H9 (cell line): ENCODE results near the gene GCA. TPM values are rescaled to one million over a fixed set of nuclear protein-coding genes. Genes with fewer than 3 reads are reported as not detected.

Source experiments
- DNase-seq: peaks from one replicate; pipeline ENCODE4 v3.0.0-alpha.2; 2017
- H2AFZ ChIP-seq: one replicate; pipeline ENCODE4 v1.6.1; 2013; ENCODE audit warnings: mild to moderate bottlenecking, low read length, control low read depth, moderate library complexity
- H2AK5ac ChIP-seq: 2 replicates; pipeline ENCODE4 v1.6.1; 2013; ENCODE audit warnings: low read length, control low read depth, mixed read lengths; ENCODE audit not compliant: insufficient read length
- H2BK120ac ChIP-seq: one replicate; pipeline ENCODE4 v1.6.1; 2013; ENCODE audit warnings: low read depth, mild to moderate bottlenecking, low read length, control low read depth, inconsistent platforms; ENCODE audit not compliant: poor library complexity, severe bottlenecking
- H2BK12ac ChIP-seq: 2 replicates; pipeline ENCODE4 v1.6.1; 2013; ENCODE audit warnings: low read length, control low read depth, mixed read lengths, low read depth; ENCODE audit not compliant: insufficient read length
- H2BK15ac ChIP-seq: 2 replicates; pipeline ENCODE4 v1.6.1; 2013; ENCODE audit warnings: low read depth, low read length, control low read depth
- H2BK20ac ChIP-seq: one replicate; pipeline ENCODE4 v1.6.1; 2013; ENCODE audit warnings: low read depth, mild to moderate bottlenecking, low read length, control low read depth, inconsistent platforms; ENCODE audit not compliant: poor library complexity, severe bottlenecking
- H2BK5ac ChIP-seq: 2 replicates; pipeline ENCODE4 v1.6.1; 2013; ENCODE audit warnings: low read length, control low read depth, mixed read lengths; ENCODE audit not compliant: insufficient read length
- H3K14ac ChIP-seq: 2 replicates; pipeline ENCODE4 v1.6.1; 2013; ENCODE audit warnings: low read length, control low read depth; ENCODE audit not compliant: insufficient read depth
- H3K18ac ChIP-seq: 2 replicates; pipeline ENCODE4 v1.6.1; 2013; ENCODE audit warnings: low read depth, mild to moderate bottlenecking, mixed read lengths, low read length, control low read depth; ENCODE audit not compliant: insufficient read length
- H3K23ac ChIP-seq: 2 replicates; pipeline ENCODE4 v1.6.1; 2013; ENCODE audit warnings: low read length, control low read depth, mixed read lengths, low read depth; ENCODE audit not compliant: insufficient read length
- H3K23me2 ChIP-seq: 2 replicates; pipeline ENCODE4 v1.6.1; 2013; ENCODE audit warnings: low read depth, mild to moderate bottlenecking, mixed read lengths, low read length, control low read depth; ENCODE audit not compliant: insufficient read length, poor library complexity, severe bottlenecking
- H3K27ac ChIP-seq: 2 replicates; pipeline ENCODE4 v1.5.1; 2013; ENCODE audit warnings: low read length, control low read depth, mixed read lengths, low read depth; ENCODE audit not compliant: insufficient read length
- H3K27me3 ChIP-seq: 2 replicates; pipeline ENCODE4 v1.6.1; 2013; ENCODE audit warnings: low read length, control low read depth, inconsistent platforms; ENCODE audit not compliant: insufficient read depth
- H3K4ac ChIP-seq: 2 replicates; pipeline ENCODE4 v1.6.1; 2013; ENCODE audit warnings: low read depth, mild to moderate bottlenecking, control low read depth, inconsistent platforms, low read length, moderate library complexity
- H3K4me1 ChIP-seq: 2 replicates; pipeline ENCODE4 v1.6.1; 2013; ENCODE audit warnings: low read length, control low read depth, inconsistent platforms; ENCODE audit not compliant: insufficient read depth
- H3K4me2 ChIP-seq: 2 replicates; pipeline ENCODE4 v1.6.1; 2013; ENCODE audit warnings: low read length, control low read depth, mixed read lengths; ENCODE audit not compliant: insufficient read length, insufficient read depth
- H3K56ac ChIP-seq: 2 replicates; pipeline ENCODE4 v1.6.1; 2013; ENCODE audit warnings: low read depth, mild to moderate bottlenecking, mixed read lengths, low read length, control low read depth; ENCODE audit not compliant: insufficient read length
- H3K79me1 ChIP-seq: 2 replicates; pipeline ENCODE4 v1.6.1; 2013; ENCODE audit warnings: low read depth, mild to moderate bottlenecking, moderate library complexity, low read length, control low read depth, inconsistent platforms; ENCODE audit not compliant: insufficient read depth, poor library complexity, severe bottlenecking
- H3K79me2 ChIP-seq: 2 replicates; pipeline ENCODE4 v1.6.1; 2013; ENCODE audit warnings: low read length, control low read depth, inconsistent platforms; ENCODE audit not compliant: insufficient read depth
- H3K9ac ChIP-seq: 2 replicates; pipeline ENCODE4 v1.6.1; 2013; ENCODE audit warnings: low read length, control low read depth, mixed read lengths; ENCODE audit not compliant: insufficient read length; ENCODE audit errors: extremely low read depth
- H3K9me3 ChIP-seq: one replicate; pipeline ENCODE4 v1.6.1; 2013; ENCODE audit warnings: low read depth, low read length, inconsistent platforms; ENCODE audit not compliant: control insufficient read depth
- H3T11ph ChIP-seq: one replicate; pipeline ENCODE4 v1.6.1; 2013; ENCODE audit warnings: mild to moderate bottlenecking, low read length, control low read depth, inconsistent platforms
- H4K20me1 ChIP-seq: one replicate; pipeline ENCODE4 v1.6.1; 2013; ENCODE audit not compliant: control insufficient read depth, insufficient read length, insufficient read depth
- H4K5ac ChIP-seq: 2 replicates; pipeline ENCODE4 v1.6.1; 2013; ENCODE audit warnings: low read depth, mild to moderate bottlenecking, mixed read lengths, low read length, control low read depth; ENCODE audit not compliant: insufficient read length
- H4K8ac ChIP-seq: replicated peaks from 2 replicates; pipeline ENCODE4 v1.6.1; 2013; ENCODE audit warnings: low read length, control low read depth, mixed read lengths, low read depth; ENCODE audit not compliant: insufficient read length
- H4K91ac ChIP-seq: 2 replicates; pipeline ENCODE4 v1.6.1; 2013; ENCODE audit warnings: low read depth, mild to moderate bottlenecking, moderate library complexity, mixed read lengths, low read length, control low read depth; ENCODE audit not compliant: insufficient read length
- H3K27ac Mint-ChIP-seq, 3 experiments: 2 replicates in 2 of 3; 3 replicates in 1 of 3; pipeline ENCODE4 v1.8.0; 2020 to 2021; ENCODE audit warnings: mixed read lengths in 3 of 3, mild to moderate bottlenecking in 1 of 3, moderate library complexity in 1 of 3
- H3K27me3 Mint-ChIP-seq: 2 replicates; pipeline ENCODE4 v1.8.0; 2021; ENCODE audit warnings: low read depth, mild to moderate bottlenecking, moderate library complexity, mixed read lengths
- H3K36me3 Mint-ChIP-seq, 3 experiments: 2 replicates in 2 of 3; 3 replicates in 1 of 3; pipeline ENCODE4 v1.8.0; 2020 to 2021; ENCODE audit warnings: low read depth in 3 of 3, mixed read lengths in 3 of 3; ENCODE audit not compliant: insufficient read depth in 1 of 3
- H3K4me1 Mint-ChIP-seq, 2 experiments: 2 replicates each; pipeline ENCODE4 v1.8.0; 2020; ENCODE audit warnings: mixed read lengths in 2 of 2
- H3K4me3 Mint-ChIP-seq, 2 experiments: 2 replicates in 1 of 2; 3 replicates in 1 of 2; pipeline ENCODE4 v1.8.0; 2020 to 2021; ENCODE audit warnings: mild to moderate bottlenecking in 2 of 2, mixed read lengths in 2 of 2, moderate library complexity in 1 of 2
- H3K9me3 Mint-ChIP-seq, 2 experiments: 2 replicates in 1 of 2; 3 replicates in 1 of 2; pipeline ENCODE4 v1.8.0; 2020; ENCODE audit warnings: mild to moderate bottlenecking in 2 of 2, mixed read lengths in 2 of 2, moderate library complexity in 1 of 2
- CTCF ChIP-seq: fragments of 200-600 bp; sonication (generic); conservative IDR thresholded peaks from 3 replicates; pipeline ENCODE4 v1.8.0; 2021; ENCODE audit warnings: antibody characterized with exemption, mild to moderate bottlenecking
- WGBS: extraction: QIAGEN DNeasy Blood & Tissue Kit; methylation state at CpG from one replicate; pipeline ENCODE4 v1.1.7; 2013; ENCODE audit warnings: missing lambda C conversion rate, low lambda C conversion rate, mixed read lengths; ENCODE audit not compliant: insufficient read length; ENCODE audit errors: extremely low coverage; 5-methylcytosine and 5-hydroxymethylcytosine counted together
- total RNA-seq: library from RNA; stranded (reverse); gene quantifications from 2 replicates; pipeline ENCODE4 v1.2.1, GENCODE V29; 2021

GCA gene
- total RNA-seq, 1 experiment from 2014 or later: 31.0 TPM

- no CpG with 5 or more reads among the region's 1 CpG for WGBS
- H2BK12ac ChIP-seq: no peak overlapping the region
- H4K91ac ChIP-seq: no peak overlapping the region
- no peak overlapping the region for H3K23ac ChIP-seq
- no peak overlapping the region for H2BK120ac ChIP-seq
- H3K56ac ChIP-seq: no peak overlapping the region
- no peaks in the 10 kb centered on the region for H3K79me1 ChIP-seq
- Mint-ChIP-seq H3K4me3 (no peak overlapping the region), H3K27ac (no peak overlapping the region), H3K36me3 (peaks cover 0 to 5% (median 0%) of the 10 kb centered on the region in 3 experiments; a peak in 2 of 7 replicates), H3K9me3 (peaks cover 2 to 7% of the 10 kb centered on the region in 2 experiments; a peak in 3 of 5 replicates), H3K27me3 (no peaks in the 10 kb centered on the region; the same call in 1 of the 2 replicates), H3K4me1 (no peaks in the 10 kb centered on the region)
- H3K4me2 ChIP-seq: no peak overlapping the region
- no peak overlapping the region for H3K14ac ChIP-seq
- no peak overlapping the region for H2BK5ac ChIP-seq
- no peaks in the 10 kb centered on the region for H3K79me2 ChIP-seq
- H2AFZ ChIP-seq: no peak overlapping the region
- H3K4me1 ChIP-seq: no peaks in the 10 kb centered on the region
- H3K23me2 ChIP-seq: no peaks in the 10 kb centered on the region
- no peak overlapping the region for H2BK15ac ChIP-seq
- no peak overlapping the region for H4K5ac ChIP-seq
- no peak for DNase-seq
- H3K27me3 ChIP-seq: no peaks in the 10 kb centered on the region
- no peak for TF ChIP-seq CTCF
- no peak overlapping the region for H3K18ac ChIP-seq
- no peak overlapping the region for H3K27ac ChIP-seq
- H3K9me3 ChIP-seq: no peaks in the 10 kb centered on the region
- H2AK5ac ChIP-seq: no peak overlapping the region
- H3K4ac ChIP-seq: no peak overlapping the region
- H4K8ac ChIP-seq: no peak overlapping the region
- no peaks in the 10 kb centered on the region for H4K20me1 ChIP-seq
- no peak overlapping the region for H3K9ac ChIP-seq
- no peak overlapping the region for H2BK20ac ChIP-seq
- no peak overlapping the region for H3T11ph ChIP-seq
Observed at GRCh38 chr2:162330881-162331280, 13.1 kb upstream of the GCA start.
